Neural cell (in vitro differentiated cells): Measurements from ENCODE around the gene MAGEA11. TPM values are rescaled to one million over a fixed set of nuclear protein-coding genes. Genes with fewer than 3 reads are reported as not detected.

Source experiments
- H2AFZ ChIP-seq: fragments of 200-600, 300-800 bp; sonication (generic), shearing (Covaris generic); 2 replicates; pipeline ENCODE4 v1.6.0; 2014; ENCODE audit warnings: low read depth, mild to moderate bottlenecking, antibody characterized with exemption, low read length, moderate library complexity
- H3F3A ChIP-seq: fragments of 200-600 bp; shearing (Covaris generic); 2 replicates; pipeline ENCODE4 v1.6.1; 2016; ENCODE audit warnings: mild to moderate bottlenecking, moderate library complexity, mixed read lengths, antibody characterized with exemption, low read length; ENCODE audit not compliant: insufficient read depth, poor library complexity, severe bottlenecking
- H3K27ac ChIP-seq: fragments of 200-600, 300-800 bp; sonication (generic), shearing (Covaris generic); 2 replicates; pipeline ENCODE4 v1.5.1; 2014; ENCODE audit warnings: mild to moderate bottlenecking, low read length, moderate library complexity
- H3K27me3 ChIP-seq: fragments of 300-800, 200-600 bp; sonication (generic), shearing (Covaris generic); 2 replicates; pipeline ENCODE4 v1.6.0; 2014; ENCODE audit warnings: mild to moderate bottlenecking, low read depth, low read length, moderate library complexity; ENCODE audit not compliant: insufficient read depth
- H3K36me3 ChIP-seq: fragments of 300-800, 200-600 bp; sonication (generic), shearing (Covaris generic); 2 replicates; pipeline ENCODE4 v1.5.1; 2014; ENCODE audit warnings: mild to moderate bottlenecking, antibody characterized with exemption, low read length, moderate library complexity; ENCODE audit not compliant: insufficient read depth
- H3K4me2 ChIP-seq: fragments of 300-800, 200-600 bp; sonication (generic), shearing (Covaris generic); 2 replicates; pipeline ENCODE4 v1.6.0; 2014; ENCODE audit warnings: mild to moderate bottlenecking, low read length
- H3K4me3 ChIP-seq: fragments of 300-800, 200-600 bp; sonication (generic), shearing (Covaris generic); 2 replicates; pipeline ENCODE4 v1.5.1; 2014; ENCODE audit warnings: mild to moderate bottlenecking, low read length, moderate library complexity
- H3K79me2 ChIP-seq: fragments of 200-600 bp; shearing (Covaris generic); replicated peaks from 2 replicates; pipeline ENCODE4 v1.6.0; 2014; ENCODE audit warnings: mild to moderate bottlenecking, low read length, moderate library complexity; ENCODE audit not compliant: insufficient read depth
- H3K9ac ChIP-seq: fragments of 300-800, 200-600 bp; sonication (generic), shearing (Covaris generic); 2 replicates; pipeline ENCODE4 v1.6.1; 2016; ENCODE audit warnings: mild to moderate bottlenecking, low read length, mixed read lengths
- H3K9me2 ChIP-seq: fragments of 200-600 bp; shearing (Covaris generic); 2 replicates; pipeline ENCODE4 v1.6.1; 2016; ENCODE audit warnings: mild to moderate bottlenecking, low read length, mixed read lengths; ENCODE audit not compliant: insufficient read depth
- H3K9me3 ChIP-seq: fragments of 200-600, 300-800 bp; sonication (generic), shearing (Covaris generic); 2 replicates; pipeline ENCODE4 v1.6.1; 2016; ENCODE audit warnings: mild to moderate bottlenecking, mixed run types, low read length, moderate library complexity, mixed read lengths
- H4K20me1 ChIP-seq: fragments of 200-600 bp; shearing (Covaris generic); 2 replicates; pipeline ENCODE4 v1.6.1; 2016; ENCODE audit warnings: mild to moderate bottlenecking, mixed run types; ENCODE audit not compliant: insufficient read depth
- EP300 ChIP-seq: fragments of 450-650 bp; conservative IDR thresholded peaks from 2 replicates; pipeline ENCODE4 v1.6.1; 2014; ENCODE audit warnings: antibody characterized with exemption, mild to moderate bottlenecking, moderate library complexity; ENCODE audit not compliant: poor library complexity, severe bottlenecking
- EZH2 ChIP-seq: fragments of 200-600, 300-800 bp; shearing (Covaris generic), sonication (generic); IDR thresholded peaks from 2 replicates; pipeline ENCODE4 v1.6.1; 2014; ENCODE audit warnings: antibody characterized with exemption, low read length, borderline replicate concordance, mild to moderate bottlenecking; ENCODE audit not compliant: insufficient read depth, poor library complexity, severe bottlenecking
- MXI1 ChIP-seq: fragments of 450-650 bp; conservative IDR thresholded peaks from 2 replicates; pipeline ENCODE4 v1.6.1; 2014; ENCODE audit warnings: antibody characterized with exemption, mild to moderate bottlenecking; ENCODE audit not compliant: poor library complexity, severe bottlenecking
- POLR2AphosphoS5 ChIP-seq: IDR thresholded peaks from 2 replicates; pipeline ENCODE4 v1.6.1; 2012
- RAD21 ChIP-seq: fragments of 450-650 bp; conservative IDR thresholded peaks from 2 replicates; pipeline ENCODE4 v1.6.1; 2014; ENCODE audit warnings: antibody characterized with exemption, mild to moderate bottlenecking, moderate library complexity
- SMC3 ChIP-seq: fragments of 450-650 bp; conservative IDR thresholded peaks from 2 replicates; pipeline ENCODE4 v1.6.1; 2014; ENCODE audit warnings: antibody characterized with exemption, mild to moderate bottlenecking, moderate library complexity; ENCODE audit not compliant: poor library complexity
- TAF1 ChIP-seq: IDR thresholded peaks from 2 replicates; pipeline ENCODE4 v1.6.1; 2012; ENCODE audit warnings: low read depth
- polyA plus RNA-seq: library from polyadenylated mRNA; depleted of rRNA; stranded (reverse); fragments of >200 nt; gene quantifications from 2 replicates; pipeline ENCODE4 v1.2.3, GENCODE V29; 2014
- TF ChIP-seq, protein P1 (sequence below): fragments of 450-650 bp; IDR thresholded peaks from 2 replicates; pipeline ENCODE4 v1.5.1; 2014; ENCODE audit warnings: antibody characterized with exemption, mild to moderate bottlenecking, moderate library complexity; ENCODE audit not compliant: poor library complexity, severe bottlenecking
- TF ChIP-seq, protein P2 (sequence below): IDR thresholded peaks from 2 replicates; pipeline ENCODE4 v1.6.1; 2012; ENCODE audit warnings: borderline replicate concordance

The MAGEA11 gene
- polyA plus RNA-seq, 1 donor from 2014 or later = not detected

DNA sequence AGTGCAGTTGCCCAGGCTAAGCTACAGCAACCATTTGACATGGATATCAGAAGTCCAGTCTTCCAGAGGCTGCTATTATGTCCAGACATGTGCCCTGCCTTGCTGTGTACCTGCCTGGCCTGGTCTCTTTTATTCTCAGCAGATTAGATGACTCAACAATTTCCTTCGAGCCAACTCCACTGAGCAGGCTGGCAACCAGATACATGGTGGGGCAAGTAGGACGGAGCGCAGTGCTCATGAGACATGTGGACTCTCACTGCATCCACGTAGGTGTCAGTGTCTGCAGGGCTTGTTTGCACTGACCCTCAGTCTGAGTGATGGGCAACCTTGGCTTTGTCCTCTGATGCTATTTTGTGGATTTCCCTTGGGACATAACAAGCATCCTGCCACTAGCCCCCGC is 7.2 kb upstream of the MAGEA11 start:
- Histone ChIP-seq H3K4me3 (no peak overlapping the region), H3K27ac (no peak overlapping the region), H3K9me2 (no peaks in the 10 kb centered on the region)

DNA sequence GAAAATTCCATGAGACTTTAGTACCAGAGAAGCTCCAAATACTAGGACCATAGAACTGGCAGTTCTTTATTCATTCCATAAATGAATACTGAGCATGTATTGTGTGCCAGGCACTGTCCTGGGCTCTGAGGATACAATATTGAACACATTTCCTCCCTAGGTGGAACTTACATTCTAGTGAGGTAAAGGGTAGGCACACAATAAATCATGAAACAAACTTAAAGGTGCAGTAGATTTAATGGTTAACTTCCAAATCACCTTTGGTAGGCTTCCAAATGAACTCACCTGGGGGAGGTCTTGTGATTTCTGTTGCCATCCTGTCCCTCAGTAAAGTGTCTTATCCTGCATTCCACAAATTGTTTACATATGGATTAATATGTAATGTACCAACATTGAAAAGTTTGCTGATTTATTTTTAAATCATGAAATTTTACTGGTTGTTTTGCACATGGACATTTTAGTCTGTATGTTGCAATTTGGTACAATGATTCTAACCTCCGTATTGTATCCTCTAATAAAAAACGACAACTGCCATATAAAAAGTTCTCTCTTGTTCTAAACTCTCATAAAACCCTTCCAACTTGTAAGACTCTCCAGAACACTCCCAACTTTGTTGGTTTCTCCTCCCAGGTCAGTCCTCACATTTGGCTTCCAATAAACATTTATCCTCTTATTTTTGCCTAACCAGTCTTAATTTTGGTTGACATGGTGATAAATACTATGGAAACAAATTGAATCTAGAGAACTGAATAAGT is 4.5 kb upstream of the MAGEA11 start:
- Histone ChIP-seq H3K9me2 (no peaks in the 10 kb centered on the region), H3F3A (no peaks in the 10 kb centered on the region), H3K9me3 (no peaks in the 10 kb centered on the region), H2AFZ (no peak overlapping the region), H3K36me3 (no peaks in the 10 kb centered on the region), H3K4me2 (no peak overlapping the region), H3K79me2 (no peaks in the 10 kb centered on the region), H3K9ac (no peak overlapping the region), H3K4me3 (no peak overlapping the region), H3K27me3 (no peaks in the 10 kb centered on the region), H4K20me1 (no peaks in the 10 kb centered on the region), H3K27ac (no peak overlapping the region)
- no peak for TF ChIP-seq EP300
- TF ChIP-seq MXI1 = no peak
- no peak for TF ChIP-seq EZH2
- TF ChIP-seq POLR2AphosphoS5 = no peak
- TF ChIP-seq, protein P1, sequence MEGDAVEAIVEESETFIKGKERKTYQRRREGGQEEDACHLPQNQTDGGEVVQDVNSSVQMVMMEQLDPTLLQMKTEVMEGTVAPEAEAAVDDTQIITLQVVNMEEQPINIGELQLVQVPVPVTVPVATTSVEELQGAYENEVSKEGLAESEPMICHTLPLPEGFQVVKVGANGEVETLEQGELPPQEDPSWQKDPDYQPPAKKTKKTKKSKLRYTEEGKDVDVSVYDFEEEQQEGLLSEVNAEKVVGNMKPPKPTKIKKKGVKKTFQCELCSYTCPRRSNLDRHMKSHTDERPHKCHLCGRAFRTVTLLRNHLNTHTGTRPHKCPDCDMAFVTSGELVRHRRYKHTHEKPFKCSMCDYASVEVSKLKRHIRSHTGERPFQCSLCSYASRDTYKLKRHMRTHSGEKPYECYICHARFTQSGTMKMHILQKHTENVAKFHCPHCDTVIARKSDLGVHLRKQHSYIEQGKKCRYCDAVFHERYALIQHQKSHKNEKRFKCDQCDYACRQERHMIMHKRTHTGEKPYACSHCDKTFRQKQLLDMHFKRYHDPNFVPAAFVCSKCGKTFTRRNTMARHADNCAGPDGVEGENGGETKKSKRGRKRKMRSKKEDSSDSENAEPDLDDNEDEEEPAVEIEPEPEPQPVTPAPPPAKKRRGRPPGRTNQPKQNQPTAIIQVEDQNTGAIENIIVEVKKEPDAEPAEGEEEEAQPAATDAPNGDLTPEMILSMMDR = no peak
- TF ChIP-seq, protein P2, sequence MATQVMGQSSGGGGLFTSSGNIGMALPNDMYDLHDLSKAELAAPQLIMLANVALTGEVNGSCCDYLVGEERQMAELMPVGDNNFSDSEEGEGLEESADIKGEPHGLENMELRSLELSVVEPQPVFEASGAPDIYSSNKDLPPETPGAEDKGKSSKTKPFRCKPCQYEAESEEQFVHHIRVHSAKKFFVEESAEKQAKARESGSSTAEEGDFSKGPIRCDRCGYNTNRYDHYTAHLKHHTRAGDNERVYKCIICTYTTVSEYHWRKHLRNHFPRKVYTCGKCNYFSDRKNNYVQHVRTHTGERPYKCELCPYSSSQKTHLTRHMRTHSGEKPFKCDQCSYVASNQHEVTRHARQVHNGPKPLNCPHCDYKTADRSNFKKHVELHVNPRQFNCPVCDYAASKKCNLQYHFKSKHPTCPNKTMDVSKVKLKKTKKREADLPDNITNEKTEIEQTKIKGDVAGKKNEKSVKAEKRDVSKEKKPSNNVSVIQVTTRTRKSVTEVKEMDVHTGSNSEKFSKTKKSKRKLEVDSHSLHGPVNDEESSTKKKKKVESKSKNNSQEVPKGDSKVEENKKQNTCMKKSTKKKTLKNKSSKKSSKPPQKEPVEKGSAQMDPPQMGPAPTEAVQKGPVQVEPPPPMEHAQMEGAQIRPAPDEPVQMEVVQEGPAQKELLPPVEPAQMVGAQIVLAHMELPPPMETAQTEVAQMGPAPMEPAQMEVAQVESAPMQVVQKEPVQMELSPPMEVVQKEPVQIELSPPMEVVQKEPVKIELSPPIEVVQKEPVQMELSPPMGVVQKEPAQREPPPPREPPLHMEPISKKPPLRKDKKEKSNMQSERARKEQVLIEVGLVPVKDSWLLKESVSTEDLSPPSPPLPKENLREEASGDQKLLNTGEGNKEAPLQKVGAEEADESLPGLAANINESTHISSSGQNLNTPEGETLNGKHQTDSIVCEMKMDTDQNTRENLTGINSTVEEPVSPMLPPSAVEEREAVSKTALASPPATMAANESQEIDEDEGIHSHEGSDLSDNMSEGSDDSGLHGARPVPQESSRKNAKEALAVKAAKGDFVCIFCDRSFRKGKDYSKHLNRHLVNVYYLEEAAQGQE = no peak
- TF ChIP-seq TAF1 = no peak
- TF ChIP-seq RAD21 = no peak
- no peak for TF ChIP-seq SMC3

More for the DNA sequence above, 7.2 kb upstream of the MAGEA11 start:
- H3K9me3 ChIP-seq = no peaks in the 10 kb centered on the region
- H3K27me3 ChIP-seq = no peaks in the 10 kb centered on the region
- no peaks in the 10 kb centered on the region for H4K20me1 ChIP-seq
- H3K36me3 ChIP-seq = no peaks in the 10 kb centered on the region
- no peak overlapping the region for H3K9ac ChIP-seq
- H2AFZ ChIP-seq = no peak overlapping the region
- H3K4me2 ChIP-seq = no peak overlapping the region
- TF ChIP-seq TAF1 (no peak), POLR2AphosphoS5 (no peak), MXI1 (no peak), EP300 (no peak), RAD21 (no peak), EZH2 (no peak)
- TF ChIP-seq, protein P1 = no peak
- H3K79me2 ChIP-seq = no peaks in the 10 kb centered on the region
- H3F3A ChIP-seq = no peaks in the 10 kb centered on the region
